ENCODE data around the gene NFS1.
"Not testable (repeated sequence)": the region's sequence is repeated elsewhere in the genome, so short reads cannot be mapped to it uniquely, and the experiment has no call there.

Gene NFS1

DNA sequence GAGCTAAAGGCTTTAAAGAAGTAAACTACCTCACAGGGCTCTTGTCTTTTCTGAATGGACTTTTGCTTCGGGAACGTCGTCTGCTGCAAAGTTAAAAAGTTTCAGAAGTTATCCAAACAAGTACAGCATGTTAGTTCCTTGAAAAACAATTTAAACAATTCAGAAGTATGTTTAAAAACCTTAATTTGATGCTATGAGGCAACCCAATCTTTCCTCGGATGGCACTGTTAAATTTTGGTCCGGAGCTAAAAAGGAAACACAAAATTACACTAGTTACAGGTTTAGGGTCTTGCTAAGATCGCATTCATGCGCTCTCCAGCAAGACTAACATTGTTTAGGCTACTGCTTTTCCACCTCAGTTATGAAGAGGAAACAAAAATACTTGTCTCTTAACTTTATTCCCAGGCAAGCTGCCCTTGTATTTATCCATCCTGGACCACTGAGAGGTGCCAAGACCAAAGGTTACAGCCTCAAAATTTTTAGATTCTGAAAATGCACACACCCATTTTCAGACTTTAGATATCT, 30.2 kb upstream of the NFS1 start:
- no peak for FAIRE-seq

DNA sequence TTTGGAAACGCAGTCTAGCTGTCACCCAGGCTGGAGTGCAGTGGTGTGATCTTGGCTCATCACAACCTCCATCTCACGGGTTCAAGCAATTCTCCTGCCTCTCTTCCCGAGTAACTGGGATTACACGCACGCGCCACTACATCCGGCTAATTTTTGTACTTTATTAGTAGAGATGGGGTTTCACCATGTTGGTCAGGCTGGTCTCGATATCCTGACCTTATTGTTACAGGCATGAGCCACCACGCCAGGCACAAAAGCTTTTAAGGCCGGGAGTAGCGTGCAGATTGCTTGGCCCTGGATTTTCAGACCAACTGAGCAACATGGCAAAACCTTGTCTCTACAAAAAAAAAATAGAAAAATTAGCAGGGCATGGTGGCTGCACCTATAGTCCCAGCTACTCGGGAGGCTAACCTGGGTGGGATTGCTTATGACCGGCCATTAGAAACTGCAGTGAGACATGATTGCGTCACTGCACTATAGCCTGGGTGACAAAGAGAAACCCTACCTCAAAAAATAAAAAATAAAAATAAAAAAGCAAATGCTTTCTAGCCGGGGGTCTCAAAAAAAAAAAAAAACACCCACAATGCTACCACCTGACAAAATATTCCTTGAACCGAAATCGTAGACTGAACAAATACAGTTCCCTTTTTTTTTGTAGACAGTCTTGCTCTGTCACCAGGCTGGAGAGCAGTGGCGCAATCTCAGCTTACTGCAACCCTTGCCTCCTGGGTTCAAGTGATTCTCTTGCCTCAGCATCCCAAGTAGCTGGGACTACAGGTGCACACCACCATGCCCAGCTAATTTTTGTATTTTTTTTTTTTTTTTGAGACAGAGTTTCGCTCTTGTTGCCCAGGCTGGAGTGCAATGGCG, 27.9 kb upstream of the NFS1 start:
- FAIRE-seq = no peak

- no peak for FAIRE-seq
Measured at GRCh38 chr20:35724321-35725230, 25.4 kb upstream of the NFS1 start.

GRCh38 chr20:35723652-35724320, 24.6 kb upstream of the NFS1 start:
- FAIRE-seq = not testable (repeated sequence)

DNA sequence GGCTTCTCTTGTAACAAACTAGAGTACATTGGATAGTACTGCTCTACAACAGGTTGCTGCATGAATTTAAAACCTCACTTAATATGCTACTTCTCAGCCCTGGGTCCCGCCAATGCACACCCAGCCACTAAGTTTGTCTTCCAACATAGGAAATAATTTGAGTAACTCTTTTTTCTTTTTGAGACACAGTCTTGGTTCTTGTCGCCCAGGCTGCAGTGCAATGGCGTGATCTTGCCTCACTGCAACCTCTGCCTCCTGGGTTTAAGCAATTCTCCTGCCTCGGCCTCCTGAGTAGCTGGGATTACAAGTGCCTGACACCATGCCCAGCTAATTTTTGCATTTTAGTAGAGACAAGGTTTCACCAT, 24.1 kb upstream of the NFS1 start:
- FAIRE-seq = not testable (repeated sequence)

DNA sequence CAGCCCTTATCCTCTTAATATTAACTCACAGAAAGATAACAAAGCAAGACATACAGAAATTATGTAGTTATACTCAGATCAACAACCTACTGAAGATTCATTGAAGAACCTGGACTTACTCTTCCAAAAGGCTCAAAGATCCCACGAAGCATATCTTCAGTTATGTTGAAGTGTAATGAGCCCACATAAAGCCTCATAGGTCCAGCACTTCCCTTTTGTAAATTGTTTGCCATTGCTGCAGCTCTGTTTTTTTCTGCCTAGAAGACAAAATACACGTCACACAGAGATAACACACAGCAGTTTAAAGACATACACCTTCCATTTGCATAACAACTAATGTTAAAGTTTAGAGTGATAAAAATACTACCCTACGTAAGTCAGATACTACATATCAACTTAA, 22.5 kb upstream of the NFS1 start:
- FAIRE-seq = no peak

DNA sequence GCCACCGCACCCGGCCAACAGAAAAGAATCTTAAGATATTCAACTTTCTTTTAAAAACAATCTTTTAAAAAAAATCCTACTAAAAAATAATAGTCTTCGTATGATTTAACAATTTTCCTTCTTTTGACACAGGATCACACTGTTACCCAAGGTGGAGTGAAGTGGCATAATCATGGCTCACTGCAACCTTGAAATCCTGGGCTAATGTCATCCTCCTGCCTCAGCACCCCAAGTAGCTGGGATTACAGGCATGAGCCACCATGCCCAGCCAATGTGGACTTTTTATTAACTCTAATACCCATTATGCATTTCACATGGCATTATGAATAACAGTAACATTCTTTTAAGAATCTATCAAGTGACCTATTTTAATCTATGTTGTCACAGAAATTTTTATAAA, 22.1 kb upstream of the NFS1 start:
- no peak for FAIRE-seq

DNA sequence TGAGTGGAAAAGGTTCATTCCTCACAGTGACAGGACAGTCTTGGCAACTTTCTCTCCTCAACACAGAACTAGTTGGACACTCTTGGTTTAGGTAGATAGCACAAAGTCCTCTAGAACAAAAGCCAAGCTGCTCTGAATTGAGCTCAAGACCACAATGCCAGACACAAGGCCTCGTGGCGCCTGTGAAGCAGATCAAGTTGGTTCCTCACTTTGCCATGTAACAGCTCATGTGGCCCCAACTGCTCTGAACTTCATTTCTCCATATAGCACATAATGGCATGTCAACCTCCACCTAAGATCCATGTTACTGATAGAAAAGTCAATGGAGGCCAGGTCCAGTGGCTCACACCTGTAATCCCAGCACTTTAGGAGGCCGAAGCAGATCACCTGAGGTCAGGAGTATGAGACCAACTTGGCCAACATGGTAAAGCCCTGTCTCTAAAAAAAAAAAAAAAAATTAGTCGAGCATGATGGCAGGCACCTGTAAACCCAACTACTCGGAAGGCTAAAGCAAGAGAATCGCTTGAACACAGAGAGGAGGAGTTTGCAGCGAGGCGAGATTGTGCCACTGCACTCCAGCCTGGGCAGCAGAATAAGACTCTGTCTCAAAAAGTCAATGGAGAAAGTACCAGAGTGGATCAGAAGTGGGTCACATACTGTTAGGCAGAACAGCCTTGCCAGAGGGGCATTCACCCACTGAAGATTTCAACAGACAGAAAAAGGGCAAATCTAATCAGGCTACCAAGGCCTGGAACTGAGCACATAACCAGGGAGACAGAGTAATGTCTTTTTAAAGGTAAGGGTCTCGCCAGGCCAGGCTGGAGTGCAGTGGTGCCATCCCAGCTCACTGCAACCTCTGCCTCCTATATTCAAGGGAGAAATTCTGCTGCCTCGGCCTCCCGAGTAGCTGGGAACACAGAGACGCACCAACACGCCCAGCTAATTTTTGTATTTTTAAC, 21.3 kb upstream of the NFS1 start:
- FAIRE-seq = no peak

DNA sequence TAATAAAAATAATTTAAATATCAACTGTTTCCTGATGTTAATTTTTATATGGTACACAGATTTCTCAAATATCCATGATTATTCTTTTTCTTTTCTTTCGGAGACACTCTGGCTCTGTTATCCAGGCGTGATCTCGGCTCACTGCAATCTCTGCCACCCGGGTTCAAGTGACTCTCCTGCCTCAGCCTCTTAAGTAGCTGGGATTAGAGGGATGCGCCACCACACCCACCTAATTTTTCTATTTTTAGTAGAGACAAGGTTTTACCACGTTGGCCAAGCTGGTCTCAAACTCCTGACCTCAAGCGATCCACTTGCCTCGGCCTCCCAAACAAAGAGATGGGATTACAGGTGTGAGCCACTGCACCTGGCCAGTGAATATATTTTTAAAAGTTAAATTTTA, 20.6 kb upstream of the NFS1 start:
- FAIRE-seq = no peak

GRCh38 chr20:35718972-35719635, 20.0 kb upstream of the NFS1 start:
- no peak for FAIRE-seq

GRCh38 chr20:35718321-35718720, 19.2 kb upstream of the NFS1 start:
- not testable (repeated sequence) for FAIRE-seq

GRCh38 chr20:35716330-35716729, 17.2 kb upstream of the NFS1 start:
- no peak for FAIRE-seq

- FAIRE-seq = no peak
Measured at GRCh38 chr20:35715652-35716051, 16.5 kb upstream of the NFS1 start.

GRCh38 chr20:35714127-35714526, 15.0 kb upstream of the NFS1 start:
- FAIRE-seq = no peak

GRCh38 chr20:35713120-35713519, 14.0 kb upstream of the NFS1 start:
- FAIRE-seq = not testable (repeated sequence)

GRCh38 chr20:35711588-35712209, 12.5 kb upstream of the NFS1 start:
- FAIRE-seq = no peak

DNA sequence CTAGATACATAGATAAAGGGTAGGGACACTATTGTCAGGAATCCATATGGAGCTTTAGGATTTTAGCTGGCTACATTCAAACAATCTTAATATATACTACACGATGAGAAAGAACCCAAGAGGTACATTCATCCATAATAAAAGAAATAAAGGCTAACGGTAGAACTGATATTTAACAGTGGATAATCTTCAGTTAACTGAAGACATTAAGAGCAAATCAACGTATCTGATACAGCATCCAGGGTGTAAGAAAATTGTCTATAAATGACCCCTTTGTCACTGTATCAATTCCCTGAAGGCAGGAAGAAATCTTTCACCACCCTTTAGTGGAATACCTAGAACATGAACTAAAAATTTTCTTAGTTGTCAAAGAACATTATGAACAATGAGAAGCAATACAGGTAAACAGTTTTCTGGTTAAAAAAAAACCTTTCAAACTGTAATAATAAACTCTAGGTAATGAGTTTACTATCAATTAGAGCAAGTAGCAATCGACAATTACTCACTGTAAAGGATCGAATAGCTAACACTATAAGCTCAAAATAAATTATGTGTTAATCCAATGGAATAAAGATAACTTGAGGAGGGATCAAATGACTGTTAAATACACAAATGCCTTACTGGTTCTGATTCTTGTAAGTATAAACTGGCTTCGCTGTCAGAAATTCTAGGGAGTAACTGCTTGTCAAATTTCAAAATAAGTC, 11.9 kb upstream of the NFS1 start:
- FAIRE-seq = no peak

- no peak for FAIRE-seq
Measured at GRCh38 chr20:35710039-35710438, 10.9 kb upstream of the NFS1 start.

- no peak for FAIRE-seq
Measured at GRCh38 chr20:35709259-35709658, 10.1 kb upstream of the NFS1 start.

DNA sequence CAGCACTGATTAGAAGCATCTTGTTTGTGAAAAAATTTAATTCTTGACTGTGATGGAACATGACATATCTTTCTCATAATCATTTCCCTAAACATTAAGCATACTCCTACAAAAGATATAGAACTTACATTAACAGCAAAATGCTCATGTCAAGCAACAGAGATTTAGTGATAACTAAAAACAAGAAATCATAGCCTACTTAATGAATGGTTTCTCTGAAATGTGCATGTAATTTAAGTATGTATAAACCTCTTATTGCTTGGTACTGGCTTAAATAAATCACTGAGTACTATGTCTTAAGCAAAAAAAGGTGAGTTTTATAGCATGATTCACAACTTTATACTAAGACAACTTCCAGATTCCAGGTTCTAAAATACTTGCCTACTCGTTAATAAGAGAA, 9.3 kb upstream of the NFS1 start:
- no peak for FAIRE-seq
